Duodenal mucosa (tissue), 2 donors: ENCODE data around the gene SAYSD1.

ENCODE experiments used
- H3K27ac ChIP-seq: one replicate; pipeline ENCODE4 v1.7.0; 2013; ENCODE audit warnings: low read depth, low read length
- H3K27me3 ChIP-seq, 2 donors: one replicate each; pipeline ENCODE4 v1.7.0; 2013; ENCODE audit warnings: low read length in 2 of 2, control low read depth in 1 of 2; ENCODE audit not compliant: insufficient read depth in 2 of 2, control insufficient read depth in 1 of 2
- H3K36me3 ChIP-seq, 2 donors: one replicate each; pipeline ENCODE4 v1.7.0; 2013; ENCODE audit warnings: low read length in 2 of 2, control low read depth in 1 of 2; ENCODE audit not compliant: insufficient read depth in 2 of 2, control insufficient read depth in 1 of 2
- H3K4me1 ChIP-seq, 2 donors: one replicate each; pipeline ENCODE4 v1.7.0; 2013; ENCODE audit warnings: low read length in 2 of 2, control low read depth in 1 of 2; ENCODE audit not compliant: insufficient read depth in 2 of 2, control insufficient read depth in 1 of 2
- H3K4me3 ChIP-seq, 2 donors: one replicate each; pipeline ENCODE4 v1.7.0; 2013; ENCODE audit warnings: low read length in 2 of 2, low read depth in 1 of 2
- H3K9ac ChIP-seq, 2 donors: one replicate each; pipeline ENCODE4 v1.7.0; 2013; ENCODE audit warnings: low read length in 2 of 2, low read depth in 1 of 2
- H3K9me3 ChIP-seq, 2 donors: one replicate each; pipeline ENCODE4 v1.7.0; 2013; ENCODE audit warnings: low read length in 2 of 2, control low read depth in 1 of 2; ENCODE audit not compliant: control insufficient read depth in 1 of 2

The SAYSD1 gene

GRCh38 chr6:39059496-39060310 lies 55.3 kb downstream of the SAYSD1 start:
- Histone ChIP-seq H3K36me3 (no peaks in the 10 kb centered on the region), H3K9ac (no peak overlapping the region), H3K27ac (no peak overlapping the region), H3K4me1 (peaks cover 14 to 16% of the 10 kb centered on the region in 2 donors), H3K9me3 (no peaks in the 10 kb centered on the region), H3K27me3 (no peaks in the 10 kb centered on the region), H3K4me3 (no peak overlapping the region)

- Histone ChIP-seq H3K27ac (no peak overlapping the region), H3K36me3 (no peaks in the 10 kb centered on the region), H3K9ac (no peak overlapping the region), H3K4me3 (no peak overlapping the region), H3K4me1 (peaks cover 24 to 27% of the 10 kb centered on the region in 2 donors), H3K9me3 (no peaks in the 10 kb centered on the region), H3K27me3 (no peaks in the 10 kb centered on the region)
Observed at GRCh38 chr6:39058471-39059147, 56.4 kb downstream of the SAYSD1 start.

- H3K27me3 ChIP-seq: no peaks in the 10 kb centered on the region
Observed at GRCh38 chr6:39057251-39058155, 57.5 kb downstream of the SAYSD1 start.

GRCh38 chr6:39056681-39057080 lies 58.3 kb downstream of the SAYSD1 start:
- H3K36me3 ChIP-seq: no peaks in the 10 kb centered on the region
- no peak overlapping the region for H3K27ac ChIP-seq
- H3K4me1 ChIP-seq: peaks cover 24 to 32% of the 10 kb centered on the region in 2 donors
- no peaks in the 10 kb centered on the region for H3K27me3 ChIP-seq
- H3K4me3 ChIP-seq: no peak overlapping the region
- H3K9me3 ChIP-seq: no peaks in the 10 kb centered on the region
- no peak overlapping the region for H3K9ac ChIP-seq

More at GRCh38 chr6:39057251-39058155, 57.5 kb downstream of the SAYSD1 start:
- Histone ChIP-seq H3K9ac (no peak overlapping the region), H3K4me3 (no peak overlapping the region), H3K9me3 (no peaks in the 10 kb centered on the region), H3K4me1 (peaks cover 27 to 34% of the 10 kb centered on the region in 2 donors), H3K36me3 (no peaks in the 10 kb centered on the region), H3K27ac (no peak overlapping the region)

- H3K4me1 ChIP-seq: peaks cover 23 to 28% of the 10 kb centered on the region in 2 donors
- H3K36me3 ChIP-seq: no peaks in the 10 kb centered on the region
- no peak overlapping the region for H3K4me3 ChIP-seq
- no peaks in the 10 kb centered on the region for H3K27me3 ChIP-seq
- H3K9me3 ChIP-seq: no peaks in the 10 kb centered on the region
- H3K9ac ChIP-seq: no peak overlapping the region
- H3K27ac ChIP-seq: no peak overlapping the region
Observed at GRCh38 chr6:39056191-39056590, 58.8 kb downstream of the SAYSD1 start.

- no peak overlapping the region for H3K4me3 ChIP-seq
Observed at GRCh38 chr6:39055661-39056060, 59.3 kb downstream of the SAYSD1 start.

GRCh38 chr6:39054577-39055142 lies 60.3 kb downstream of the SAYSD1 start:
- H3K27me3 ChIP-seq: peaks cover 3 to 5% of the 10 kb centered on the region in 2 donors
- H3K27ac ChIP-seq: no peak overlapping the region
- H3K9me3 ChIP-seq: no peaks in the 10 kb centered on the region

More at GRCh38 chr6:39055661-39056060, 59.3 kb downstream of the SAYSD1 start:
- no peaks in the 10 kb centered on the region for H3K36me3 ChIP-seq
- no peak overlapping the region for H3K27ac ChIP-seq
- H3K9ac ChIP-seq: no peak overlapping the region
- H3K4me1 ChIP-seq: peaks cover 23 to 24% of the 10 kb centered on the region in 2 donors
- no peaks in the 10 kb centered on the region for H3K9me3 ChIP-seq
- H3K27me3 ChIP-seq: no peaks in the 10 kb centered on the region

More at GRCh38 chr6:39054577-39055142, 60.3 kb downstream of the SAYSD1 start:
- Histone ChIP-seq H3K4me3 (no peak overlapping the region), H3K36me3 (no peaks in the 10 kb centered on the region), H3K9ac (no peak overlapping the region), H3K4me1 (peaks cover 21 to 23% of the 10 kb centered on the region in 2 donors)
